H9 (cell line): ENCODE results near the gene TRUB2. TPM values are rescaled to one million over a fixed set of nuclear protein-coding genes. Genes with fewer than 3 reads are reported as not detected.

Experiments used
- DNase-seq: peaks from one replicate; pipeline ENCODE4 v3.0.0-alpha.2; 2017
- H2AFZ ChIP-seq: one replicate; pipeline ENCODE4 v1.6.1; 2013; ENCODE audit warnings: mild to moderate bottlenecking, low read length, control low read depth, moderate library complexity
- H2AK5ac ChIP-seq: 2 replicates; pipeline ENCODE4 v1.6.1; 2013; ENCODE audit warnings: low read length, control low read depth, mixed read lengths; ENCODE audit not compliant: insufficient read length
- H2BK120ac ChIP-seq: one replicate; pipeline ENCODE4 v1.6.1; 2013; ENCODE audit warnings: low read depth, mild to moderate bottlenecking, low read length, control low read depth, inconsistent platforms; ENCODE audit not compliant: poor library complexity, severe bottlenecking
- H2BK12ac ChIP-seq: 2 replicates; pipeline ENCODE4 v1.6.1; 2013; ENCODE audit warnings: low read length, control low read depth, mixed read lengths, low read depth; ENCODE audit not compliant: insufficient read length
- H2BK15ac ChIP-seq: 2 replicates; pipeline ENCODE4 v1.6.1; 2013; ENCODE audit warnings: low read depth, low read length, control low read depth
- H2BK20ac ChIP-seq: one replicate; pipeline ENCODE4 v1.6.1; 2013; ENCODE audit warnings: low read depth, mild to moderate bottlenecking, low read length, control low read depth, inconsistent platforms; ENCODE audit not compliant: poor library complexity, severe bottlenecking
- H2BK5ac ChIP-seq: 2 replicates; pipeline ENCODE4 v1.6.1; 2013; ENCODE audit warnings: low read length, control low read depth, mixed read lengths; ENCODE audit not compliant: insufficient read length
- H3K14ac ChIP-seq: 2 replicates; pipeline ENCODE4 v1.6.1; 2013; ENCODE audit warnings: low read length, control low read depth; ENCODE audit not compliant: insufficient read depth
- H3K18ac ChIP-seq: 2 replicates; pipeline ENCODE4 v1.6.1; 2013; ENCODE audit warnings: low read depth, mild to moderate bottlenecking, mixed read lengths, low read length, control low read depth; ENCODE audit not compliant: insufficient read length
- H3K23ac ChIP-seq: 2 replicates; pipeline ENCODE4 v1.6.1; 2013; ENCODE audit warnings: low read length, control low read depth, mixed read lengths, low read depth; ENCODE audit not compliant: insufficient read length
- H3K23me2 ChIP-seq: 2 replicates; pipeline ENCODE4 v1.6.1; 2013; ENCODE audit warnings: low read depth, mild to moderate bottlenecking, mixed read lengths, low read length, control low read depth; ENCODE audit not compliant: insufficient read length, poor library complexity, severe bottlenecking
- H3K27ac ChIP-seq: 2 replicates; pipeline ENCODE4 v1.5.1; 2013; ENCODE audit warnings: low read length, control low read depth, mixed read lengths, low read depth; ENCODE audit not compliant: insufficient read length
- H3K27me3 ChIP-seq: 2 replicates; pipeline ENCODE4 v1.6.1; 2013; ENCODE audit warnings: low read length, control low read depth, inconsistent platforms; ENCODE audit not compliant: insufficient read depth
- H3K4ac ChIP-seq: 2 replicates; pipeline ENCODE4 v1.6.1; 2013; ENCODE audit warnings: low read depth, mild to moderate bottlenecking, control low read depth, inconsistent platforms, low read length, moderate library complexity
- H3K4me1 ChIP-seq: 2 replicates; pipeline ENCODE4 v1.6.1; 2013; ENCODE audit warnings: low read length, control low read depth, inconsistent platforms; ENCODE audit not compliant: insufficient read depth
- H3K4me2 ChIP-seq: 2 replicates; pipeline ENCODE4 v1.6.1; 2013; ENCODE audit warnings: low read length, control low read depth, mixed read lengths; ENCODE audit not compliant: insufficient read length, insufficient read depth
- H3K56ac ChIP-seq: 2 replicates; pipeline ENCODE4 v1.6.1; 2013; ENCODE audit warnings: low read depth, mild to moderate bottlenecking, mixed read lengths, low read length, control low read depth; ENCODE audit not compliant: insufficient read length
- H3K79me1 ChIP-seq: 2 replicates; pipeline ENCODE4 v1.6.1; 2013; ENCODE audit warnings: low read depth, mild to moderate bottlenecking, moderate library complexity, low read length, control low read depth, inconsistent platforms; ENCODE audit not compliant: insufficient read depth, poor library complexity, severe bottlenecking
- H3K79me2 ChIP-seq: 2 replicates; pipeline ENCODE4 v1.6.1; 2013; ENCODE audit warnings: low read length, control low read depth, inconsistent platforms; ENCODE audit not compliant: insufficient read depth
- H3K9ac ChIP-seq: 2 replicates; pipeline ENCODE4 v1.6.1; 2013; ENCODE audit warnings: low read length, control low read depth, mixed read lengths; ENCODE audit not compliant: insufficient read length; ENCODE audit errors: extremely low read depth
- H3K9me3 ChIP-seq: one replicate; pipeline ENCODE4 v1.6.1; 2013; ENCODE audit warnings: low read depth, low read length, inconsistent platforms; ENCODE audit not compliant: control insufficient read depth
- H3T11ph ChIP-seq: one replicate; pipeline ENCODE4 v1.6.1; 2013; ENCODE audit warnings: mild to moderate bottlenecking, low read length, control low read depth, inconsistent platforms
- H4K20me1 ChIP-seq: one replicate; pipeline ENCODE4 v1.6.1; 2013; ENCODE audit not compliant: control insufficient read depth, insufficient read length, insufficient read depth
- H4K5ac ChIP-seq: 2 replicates; pipeline ENCODE4 v1.6.1; 2013; ENCODE audit warnings: low read depth, mild to moderate bottlenecking, mixed read lengths, low read length, control low read depth; ENCODE audit not compliant: insufficient read length
- H4K8ac ChIP-seq: replicated peaks from 2 replicates; pipeline ENCODE4 v1.6.1; 2013; ENCODE audit warnings: low read length, control low read depth, mixed read lengths, low read depth; ENCODE audit not compliant: insufficient read length
- H4K91ac ChIP-seq: 2 replicates; pipeline ENCODE4 v1.6.1; 2013; ENCODE audit warnings: low read depth, mild to moderate bottlenecking, moderate library complexity, mixed read lengths, low read length, control low read depth; ENCODE audit not compliant: insufficient read length
- H3K27ac Mint-ChIP-seq, 3 experiments: 2 replicates in 2 of 3; 3 replicates in 1 of 3; pipeline ENCODE4 v1.8.0; 2020 to 2021; ENCODE audit warnings: mixed read lengths in 3 of 3, mild to moderate bottlenecking in 1 of 3, moderate library complexity in 1 of 3
- H3K27me3 Mint-ChIP-seq: 2 replicates; pipeline ENCODE4 v1.8.0; 2021; ENCODE audit warnings: low read depth, mild to moderate bottlenecking, moderate library complexity, mixed read lengths
- H3K36me3 Mint-ChIP-seq, 3 experiments: 2 replicates in 2 of 3; 3 replicates in 1 of 3; pipeline ENCODE4 v1.8.0; 2020 to 2021; ENCODE audit warnings: low read depth in 3 of 3, mixed read lengths in 3 of 3; ENCODE audit not compliant: insufficient read depth in 1 of 3
- H3K4me1 Mint-ChIP-seq, 2 experiments: 2 replicates each; pipeline ENCODE4 v1.8.0; 2020; ENCODE audit warnings: mixed read lengths in 2 of 2
- H3K4me3 Mint-ChIP-seq, 2 experiments: 2 replicates in 1 of 2; 3 replicates in 1 of 2; pipeline ENCODE4 v1.8.0; 2020 to 2021; ENCODE audit warnings: mild to moderate bottlenecking in 2 of 2, mixed read lengths in 2 of 2, moderate library complexity in 1 of 2
- H3K9me3 Mint-ChIP-seq, 2 experiments: 2 replicates in 1 of 2; 3 replicates in 1 of 2; pipeline ENCODE4 v1.8.0; 2020; ENCODE audit warnings: mild to moderate bottlenecking in 2 of 2, mixed read lengths in 2 of 2, moderate library complexity in 1 of 2
- WGBS: extraction: QIAGEN DNeasy Blood & Tissue Kit; methylation state at CpG from one replicate; pipeline ENCODE4 v1.1.7; 2013; ENCODE audit warnings: missing lambda C conversion rate, low lambda C conversion rate, mixed read lengths; ENCODE audit not compliant: insufficient read length; ENCODE audit errors: extremely low coverage; 5-methylcytosine and 5-hydroxymethylcytosine counted together
- total RNA-seq: library from RNA; stranded (reverse); gene quantifications from 2 replicates; pipeline ENCODE4 v1.2.1, GENCODE V29; 2021
- TF ChIP-seq, protein P1 (sequence below): fragments of 200-600 bp; sonication (generic); conservative IDR thresholded peaks from 3 replicates; pipeline ENCODE4 v1.8.0; 2021; ENCODE audit warnings: antibody characterized with exemption, mild to moderate bottlenecking

Gene TRUB2
- total RNA-seq, 1 experiment from 2014 or later: 38.3 TPM

GRCh38 chr9:128342971-128343680, 20.9 kb upstream of the TRUB2 start:
- peaks cover 4 to 5% of the 10 kb centered on the region in 2 experiments for H3K4me1 Mint-ChIP-seq
- TF ChIP-seq, protein P1, sequence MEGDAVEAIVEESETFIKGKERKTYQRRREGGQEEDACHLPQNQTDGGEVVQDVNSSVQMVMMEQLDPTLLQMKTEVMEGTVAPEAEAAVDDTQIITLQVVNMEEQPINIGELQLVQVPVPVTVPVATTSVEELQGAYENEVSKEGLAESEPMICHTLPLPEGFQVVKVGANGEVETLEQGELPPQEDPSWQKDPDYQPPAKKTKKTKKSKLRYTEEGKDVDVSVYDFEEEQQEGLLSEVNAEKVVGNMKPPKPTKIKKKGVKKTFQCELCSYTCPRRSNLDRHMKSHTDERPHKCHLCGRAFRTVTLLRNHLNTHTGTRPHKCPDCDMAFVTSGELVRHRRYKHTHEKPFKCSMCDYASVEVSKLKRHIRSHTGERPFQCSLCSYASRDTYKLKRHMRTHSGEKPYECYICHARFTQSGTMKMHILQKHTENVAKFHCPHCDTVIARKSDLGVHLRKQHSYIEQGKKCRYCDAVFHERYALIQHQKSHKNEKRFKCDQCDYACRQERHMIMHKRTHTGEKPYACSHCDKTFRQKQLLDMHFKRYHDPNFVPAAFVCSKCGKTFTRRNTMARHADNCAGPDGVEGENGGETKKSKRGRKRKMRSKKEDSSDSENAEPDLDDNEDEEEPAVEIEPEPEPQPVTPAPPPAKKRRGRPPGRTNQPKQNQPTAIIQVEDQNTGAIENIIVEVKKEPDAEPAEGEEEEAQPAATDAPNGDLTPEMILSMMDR: no peak

More at GRCh38 chr9:128342971-128343680, 20.9 kb upstream of the TRUB2 start:
- Histone ChIP-seq H4K91ac (no peak overlapping the region), H3K79me1 (no peaks in the 10 kb centered on the region), H3K14ac (no peak overlapping the region), H4K5ac (no peak overlapping the region), H2BK12ac (no peak overlapping the region), H3K23ac (no peak overlapping the region), H3K4me1 (no peaks in the 10 kb centered on the region), H2BK5ac (no peak overlapping the region), H3K9ac (no peak overlapping the region), H3K27me3 (no peaks in the 10 kb centered on the region), H2BK15ac (no peak overlapping the region), H3K9me3 (no peaks in the 10 kb centered on the region), H2AFZ (no peak overlapping the region), H3K18ac (no peak overlapping the region), H3K79me2 (no peaks in the 10 kb centered on the region), H3K4ac (no peak overlapping the region), H3K23me2 (peaks cover 3% of the 10 kb centered on the region), H2BK120ac (no peak overlapping the region), H2AK5ac (no peak overlapping the region), H3T11ph (no peak overlapping the region), H3K56ac (no peak overlapping the region), H4K20me1 (no peaks in the 10 kb centered on the region), H3K27ac (no peak overlapping the region), H2BK20ac (no peak overlapping the region), H3K4me2 (no peak overlapping the region), H4K8ac (no peak overlapping the region)
- H3K27ac Mint-ChIP-seq: no peak overlapping the region
- no peaks in the 10 kb centered on the region for H3K9me3 Mint-ChIP-seq
- no peak for DNase-seq
- no peaks in the 10 kb centered on the region for H3K27me3 Mint-ChIP-seq
- WGBS: no CpG with 5 or more reads among the region's 8 CpGs
- H3K36me3 Mint-ChIP-seq: peaks cover 6 to 26% (median 13%) of the 10 kb centered on the region in 3 experiments
- no peak overlapping the region for H3K4me3 Mint-ChIP-seq
